Measurements from ENCODE around the gene STAM2. TPM values are rescaled to one million over a fixed set of nuclear protein-coding genes. Genes with fewer than 3 reads are reported as not detected.

STAM2 gene
- total RNA-seq, 1 donor from 2014 or later: 16.0 TPM

DNA sequence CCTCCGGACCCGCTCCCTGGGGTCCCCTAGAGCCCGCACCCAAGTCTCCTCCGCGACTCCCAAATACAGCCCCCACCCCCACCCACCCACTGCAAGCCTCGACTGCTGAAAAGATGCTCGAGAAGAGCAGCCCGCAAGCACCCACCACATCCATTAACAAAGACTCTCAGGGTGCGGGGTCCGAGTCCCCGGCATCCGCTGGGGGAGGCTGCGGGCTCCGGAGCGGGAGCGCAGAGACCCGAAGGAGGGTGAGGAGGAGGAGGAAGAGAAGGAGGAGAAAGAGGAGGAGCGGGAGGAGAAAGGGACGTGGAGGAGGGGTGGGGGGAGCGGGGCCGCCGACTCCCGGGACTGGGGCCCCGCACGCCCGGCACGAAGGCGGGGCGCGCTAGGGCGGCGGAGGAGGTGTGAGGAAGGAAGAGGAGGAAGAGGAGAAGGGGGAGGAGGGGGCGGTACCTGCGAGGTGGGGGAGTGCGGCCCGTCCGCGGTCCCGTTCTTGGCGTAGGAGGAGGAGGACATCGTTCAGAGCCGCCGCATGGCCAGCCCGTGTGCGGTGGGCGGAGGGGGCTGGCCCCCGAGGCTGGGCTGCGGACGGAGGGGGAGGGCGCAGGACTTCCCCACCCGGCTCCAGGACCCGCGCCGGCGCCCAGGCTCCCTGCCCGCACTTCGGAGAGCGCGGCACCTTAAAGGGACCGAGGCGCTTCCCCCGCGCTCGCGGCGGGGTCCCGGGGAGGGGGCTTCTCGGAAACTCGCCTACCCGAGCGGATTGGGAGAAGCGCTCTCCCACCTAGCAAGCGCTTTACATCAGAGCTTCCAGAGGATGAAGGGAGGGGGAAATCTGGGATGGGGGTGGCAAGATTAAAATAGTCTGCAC is 76.8 kb downstream of the STAM2 start, which contains the start of gene CACNB4:
Gene CACNB4 (minus strand): TSS at position 549 of the 871 bp plus-strand sequence.
- Mint-ChIP-seq H3K9me3 (no peaks in the 10 kb centered on the region), H3K4me3 (peak within 1 kb of the TSS; percentile 93), H3K27ac (ENCODE audit: unreplicated experiment) (peak within 1 kb of the TSS; percentile 64), H3K36me3 (ENCODE audit: low read depth) (no peaks in the 10 kb centered on the region), H3K4me1 (peaks cover 16% of the 10 kb centered on the region), H3K27me3 (ENCODE audit: low read depth) (peaks cover 82% of the 10 kb centered on the region)
- TF ChIP-seq, protein P1, sequence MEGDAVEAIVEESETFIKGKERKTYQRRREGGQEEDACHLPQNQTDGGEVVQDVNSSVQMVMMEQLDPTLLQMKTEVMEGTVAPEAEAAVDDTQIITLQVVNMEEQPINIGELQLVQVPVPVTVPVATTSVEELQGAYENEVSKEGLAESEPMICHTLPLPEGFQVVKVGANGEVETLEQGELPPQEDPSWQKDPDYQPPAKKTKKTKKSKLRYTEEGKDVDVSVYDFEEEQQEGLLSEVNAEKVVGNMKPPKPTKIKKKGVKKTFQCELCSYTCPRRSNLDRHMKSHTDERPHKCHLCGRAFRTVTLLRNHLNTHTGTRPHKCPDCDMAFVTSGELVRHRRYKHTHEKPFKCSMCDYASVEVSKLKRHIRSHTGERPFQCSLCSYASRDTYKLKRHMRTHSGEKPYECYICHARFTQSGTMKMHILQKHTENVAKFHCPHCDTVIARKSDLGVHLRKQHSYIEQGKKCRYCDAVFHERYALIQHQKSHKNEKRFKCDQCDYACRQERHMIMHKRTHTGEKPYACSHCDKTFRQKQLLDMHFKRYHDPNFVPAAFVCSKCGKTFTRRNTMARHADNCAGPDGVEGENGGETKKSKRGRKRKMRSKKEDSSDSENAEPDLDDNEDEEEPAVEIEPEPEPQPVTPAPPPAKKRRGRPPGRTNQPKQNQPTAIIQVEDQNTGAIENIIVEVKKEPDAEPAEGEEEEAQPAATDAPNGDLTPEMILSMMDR (conservative IDR thresholded peaks at IDR 0.05): no peak
- DNase-seq (ENCODE audit: low read depth, low spot score): peak; percentile 6

DNA sequence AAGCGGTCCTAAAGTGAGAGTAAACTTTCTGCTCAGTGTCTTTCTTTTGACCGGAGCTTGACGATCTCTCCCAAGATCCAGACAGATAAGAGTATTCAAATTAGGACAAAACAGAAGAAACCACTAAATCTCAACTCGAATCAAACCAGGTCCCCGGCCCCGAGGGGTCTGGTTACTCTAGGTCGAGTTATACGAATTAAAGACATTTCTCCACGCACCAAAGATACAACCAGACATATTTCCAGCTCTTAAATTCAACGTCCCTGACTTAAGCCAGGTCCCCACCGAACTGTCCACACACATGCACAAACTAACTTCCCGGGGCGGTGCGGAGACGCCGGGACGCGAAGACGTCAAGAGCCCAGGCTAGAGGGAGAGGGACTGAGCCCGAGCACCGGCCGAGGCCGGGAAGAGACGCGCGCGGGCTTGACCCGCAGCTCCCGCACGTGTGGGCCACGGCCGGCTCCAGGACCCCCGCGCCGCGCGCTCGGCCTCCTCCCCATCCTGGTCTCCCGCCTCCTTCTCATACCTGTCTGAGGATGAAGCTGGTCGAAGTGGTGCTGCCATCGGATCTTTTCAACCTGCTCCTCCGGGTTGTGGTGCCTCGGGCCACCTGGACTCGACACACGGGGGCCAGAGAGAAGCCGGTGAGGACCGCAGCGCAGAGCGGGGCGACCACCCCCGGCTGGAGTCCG is 77.6 kb downstream of the STAM2 start:
- H3K9me3 Mint-ChIP-seq: no peaks in the 10 kb centered on the region
- peaks cover 83% of the 10 kb centered on the region for H3K27me3 Mint-ChIP-seq (ENCODE audit: low read depth)
- H3K36me3 Mint-ChIP-seq (ENCODE audit: low read depth): no peaks in the 10 kb centered on the region
- peaks cover 16% of the 10 kb centered on the region for H3K4me1 Mint-ChIP-seq
- peak; percentile 18 for DNase-seq (ENCODE audit: low read depth, low spot score)
- TF ChIP-seq, protein P1 (conservative IDR thresholded peaks at IDR 0.05): no peak
- no peak overlapping the region for H3K27ac Mint-ChIP-seq (ENCODE audit: unreplicated experiment)
- peak overlapping the region; percentile 87 for H3K4me3 Mint-ChIP-seq

DNA sequence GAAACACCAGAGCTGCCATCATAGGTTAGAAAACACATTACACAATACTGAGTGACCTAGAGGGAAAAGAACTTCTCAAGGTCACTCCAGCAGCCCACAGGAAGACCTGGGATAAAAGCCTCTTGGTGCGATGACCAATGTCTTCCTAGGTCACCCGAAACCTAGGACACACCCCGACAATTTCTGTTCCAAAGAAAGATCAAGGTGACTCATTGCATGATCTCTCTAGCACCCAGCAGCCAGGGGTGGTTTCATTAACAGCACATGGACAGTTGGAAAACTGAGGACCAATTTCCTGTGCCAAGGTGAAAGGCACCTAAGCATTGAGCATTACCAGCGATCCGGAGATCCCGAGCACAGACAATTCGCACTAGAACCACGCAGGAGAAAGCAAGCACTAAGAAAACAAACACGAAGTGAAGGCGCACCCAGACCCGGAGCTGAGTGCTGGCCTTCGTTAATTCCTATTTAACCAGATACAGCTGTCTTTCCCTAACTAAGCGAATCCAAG is 78.2 kb downstream of the STAM2 start:
- DNase-seq (ENCODE audit: low read depth, low spot score): no peak
- Mint-ChIP-seq H3K4me1 (peaks cover 16% of the 10 kb centered on the region), H3K9me3 (no peaks in the 10 kb centered on the region), H3K27ac (ENCODE audit: unreplicated experiment) (no peak overlapping the region), H3K36me3 (ENCODE audit: low read depth) (no peaks in the 10 kb centered on the region), H3K4me3 (peak overlapping the region; percentile 87), H3K27me3 (ENCODE audit: low read depth) (peaks cover 79% of the 10 kb centered on the region)
- TF ChIP-seq, protein P1 (conservative IDR thresholded peaks at IDR 0.05): no peak

DNA sequence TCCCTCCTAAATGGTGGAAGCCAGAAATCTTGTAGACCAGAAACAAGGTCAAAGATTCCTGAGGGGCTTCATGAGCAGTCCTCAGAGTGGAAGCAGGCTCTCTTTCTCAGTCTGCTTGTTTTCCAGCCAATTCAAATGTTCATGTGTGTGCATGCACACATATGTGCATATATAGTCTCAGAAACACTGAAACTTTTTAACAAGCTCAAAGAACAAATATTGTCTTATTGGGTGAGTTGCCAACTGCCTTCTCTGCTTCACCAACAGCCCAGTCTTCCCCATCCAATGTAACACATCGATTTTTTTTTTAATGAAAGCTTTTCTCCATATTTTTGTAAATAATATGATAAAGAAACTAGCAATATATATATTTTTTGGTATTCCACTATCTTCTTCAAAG is 80.4 kb downstream of the STAM2 start:
- peaks cover 61% of the 10 kb centered on the region for H3K27me3 Mint-ChIP-seq (ENCODE audit: low read depth)
- peak overlapping the region; percentile 17 for H3K4me3 Mint-ChIP-seq
- TF ChIP-seq, protein P1 (conservative IDR thresholded peaks at IDR 0.05): no peak
- H3K27ac Mint-ChIP-seq (ENCODE audit: unreplicated experiment): no peak overlapping the region
- no peaks in the 10 kb centered on the region for H3K36me3 Mint-ChIP-seq (ENCODE audit: low read depth)
- no peak for DNase-seq (ENCODE audit: low read depth, low spot score)
- H3K9me3 Mint-ChIP-seq: no peaks in the 10 kb centered on the region
- H3K4me1 Mint-ChIP-seq: peaks cover 16% of the 10 kb centered on the region

- Mint-ChIP-seq H3K4me3 (no peak overlapping the region), H3K27ac (ENCODE audit: unreplicated experiment) (no peak overlapping the region), H3K9me3 (no peaks in the 10 kb centered on the region), H3K27me3 (ENCODE audit: low read depth) (peaks cover 51% of the 10 kb centered on the region), H3K4me1 (peaks cover 9% of the 10 kb centered on the region), H3K36me3 (ENCODE audit: low read depth) (no peaks in the 10 kb centered on the region)
- no peak for DNase-seq (ENCODE audit: low read depth, low spot score)
- TF ChIP-seq, protein P1 (conservative IDR thresholded peaks at IDR 0.05): no peak
Measured at GRCh38 chr2:152094014-152094413, 81.5 kb downstream of the STAM2 start.

Data from neural crest cell (in vitro differentiated cells).